Ectodermal cell (in vitro differentiated cells): Measurements from ENCODE around the gene CMTM1.

ENCODE experiments used
- H3K27ac ChIP-seq: 2 replicates; pipeline ENCODE4 v1.7.0; 2013; ENCODE audit warnings: mild to moderate bottlenecking, low read depth, low read length; ENCODE audit not compliant: insufficient read depth, poor library complexity, severe bottlenecking
- H3K27me3 ChIP-seq: 2 replicates; pipeline ENCODE4 v1.7.0; 2013; ENCODE audit warnings: mild to moderate bottlenecking, low read length; ENCODE audit not compliant: insufficient read depth, control insufficient read depth, poor library complexity, severe bottlenecking
- H3K36me3 ChIP-seq: one replicate; pipeline ENCODE4 v1.7.0; 2013; ENCODE audit warnings: low read length; ENCODE audit not compliant: control insufficient read depth, insufficient read depth
- H3K4me1 ChIP-seq: one replicate; pipeline ENCODE4 v1.7.0; 2013; ENCODE audit warnings: low read length; ENCODE audit not compliant: control insufficient read depth, insufficient read depth
- H3K4me3 ChIP-seq: 2 replicates; pipeline ENCODE4 v1.7.0; 2013; ENCODE audit warnings: low read depth, low read length, control low read depth; ENCODE audit not compliant: insufficient read depth
- H3K9me3 ChIP-seq: 2 replicates; pipeline ENCODE4 v1.7.0; 2013; ENCODE audit warnings: mild to moderate bottlenecking, low read length, moderate library complexity; ENCODE audit not compliant: control insufficient read depth
- WGBS, 2 experiments: methylation state at CpG; one replicate each; pipeline ENCODE4 v1.1.7; 2013; ENCODE audit warnings: missing lambda C conversion rate in 2 of 2; 5-methylcytosine and 5-hydroxymethylcytosine counted together

CMTM1 gene

DNA sequence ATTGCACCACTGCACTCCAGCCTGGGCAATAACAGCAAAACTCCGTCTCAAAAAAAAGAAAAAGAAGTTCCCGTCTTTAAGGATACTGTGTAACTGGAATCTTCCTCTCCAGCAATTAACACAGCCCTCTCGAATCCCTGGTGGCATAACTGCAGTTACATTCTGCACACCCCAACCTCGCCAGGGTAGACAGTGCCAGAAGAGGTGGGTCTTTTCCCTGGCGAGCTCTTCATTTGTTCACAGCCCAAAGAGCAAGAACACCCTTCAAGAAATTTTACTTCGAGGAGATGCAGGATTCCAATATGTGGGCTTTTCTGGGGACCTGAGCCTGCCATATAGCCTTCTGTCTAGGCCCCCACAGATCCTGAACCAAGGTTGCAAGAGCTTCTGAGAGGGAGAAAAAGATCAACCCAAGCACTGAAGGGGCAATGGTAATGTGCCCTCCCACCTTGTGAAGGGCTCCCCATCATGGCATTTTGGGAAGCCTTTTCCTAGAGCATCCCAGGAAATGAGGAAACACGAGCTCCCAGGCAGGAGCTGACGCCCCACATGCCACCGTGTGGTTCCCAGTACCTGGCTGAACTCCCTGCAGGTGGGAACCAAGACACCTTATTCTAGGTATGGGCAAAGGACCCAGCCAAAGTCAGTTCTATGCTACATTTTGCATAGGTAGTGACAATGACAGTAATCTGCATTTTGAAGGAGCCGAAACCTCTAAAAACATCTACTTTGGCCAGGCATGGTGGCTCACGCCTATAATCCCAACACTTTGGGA, 43.2 kb upstream of the CMTM1 start:
- no peak overlapping the region for H3K27ac ChIP-seq
- no peaks in the 10 kb centered on the region for H3K9me3 ChIP-seq
- 92% methylated on average over 11 of the region's 11 CpGs for WGBS, 2 experiments

DNA sequence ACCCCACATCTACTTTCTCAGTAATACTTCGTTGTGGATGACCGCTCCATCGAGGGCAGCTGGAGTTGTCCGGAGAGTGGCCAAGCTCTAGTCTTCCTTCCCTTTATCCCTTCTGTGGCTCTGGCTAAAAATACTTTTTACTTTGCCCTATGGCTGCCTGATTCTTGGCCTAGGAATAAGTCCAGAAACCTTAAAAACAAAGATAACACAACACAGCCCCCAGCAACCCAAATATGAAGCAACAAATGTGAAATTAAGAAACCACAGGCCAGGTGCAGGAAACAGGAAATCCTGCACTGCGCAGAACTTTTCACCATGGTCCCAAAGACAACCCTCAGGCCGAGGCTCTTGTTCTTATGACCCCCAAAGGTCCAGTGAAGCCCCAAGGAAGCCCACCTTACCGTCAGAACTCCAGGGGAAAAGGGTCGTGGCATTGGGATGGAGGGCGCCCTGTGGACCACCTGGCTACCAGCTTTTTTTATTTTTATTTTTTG, 42.3 kb upstream of the CMTM1 start:
- Histone ChIP-seq H3K4me1 (no peaks in the 10 kb centered on the region), H3K27me3 (no peaks in the 10 kb centered on the region), H3K4me3 (no peak overlapping the region), H3K36me3 (no peaks in the 10 kb centered on the region), H3K9me3 (no peaks in the 10 kb centered on the region), H3K27ac (no peak overlapping the region)
- WGBS, 2 experiments = 94 to 95% methylated on average over 9 of the region's 9 CpGs

More for the DNA sequence above, 43.2 kb upstream of the CMTM1 start:
- H3K4me3 ChIP-seq = no peak overlapping the region
- no peaks in the 10 kb centered on the region for H3K4me1 ChIP-seq
- H3K27me3 ChIP-seq = no peaks in the 10 kb centered on the region
- no peaks in the 10 kb centered on the region for H3K36me3 ChIP-seq

DNA sequence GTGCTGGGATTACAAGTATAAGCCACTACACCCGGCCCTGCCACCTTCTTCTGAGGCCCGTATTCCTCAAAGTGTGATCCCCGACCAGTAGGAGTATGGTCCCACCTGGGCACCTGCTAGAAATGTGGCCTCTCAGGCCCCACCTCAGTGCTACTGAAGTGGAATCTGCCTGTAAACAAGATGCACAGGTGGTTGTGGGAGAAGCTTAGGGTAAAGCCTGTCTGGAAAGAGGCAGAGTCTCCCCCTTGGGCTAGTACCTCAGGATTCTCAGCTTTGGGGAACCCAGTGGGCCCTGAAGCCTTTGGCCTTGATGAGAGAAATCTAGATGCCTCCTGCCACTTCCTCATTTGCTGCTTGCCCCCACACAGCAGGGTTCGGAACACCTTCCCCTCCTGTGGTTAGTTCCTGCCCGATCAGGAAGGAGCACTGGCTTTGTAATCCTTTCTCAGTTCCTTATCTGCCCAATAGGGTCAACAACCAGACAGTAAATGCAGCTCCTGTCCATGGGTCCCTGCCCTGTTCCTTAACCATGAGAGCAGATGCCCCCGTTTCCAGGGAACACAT, 41.6 kb upstream of the CMTM1 start:
- no peaks in the 10 kb centered on the region for H3K9me3 ChIP-seq
- no peak overlapping the region for H3K27ac ChIP-seq
- H3K4me1 ChIP-seq = no peaks in the 10 kb centered on the region
- no peak overlapping the region for H3K4me3 ChIP-seq
- no peaks in the 10 kb centered on the region for H3K27me3 ChIP-seq
- WGBS, 2 experiments = 89 to 90% methylated on average over 6 of the region's 6 CpGs
- no peaks in the 10 kb centered on the region for H3K36me3 ChIP-seq

DNA sequence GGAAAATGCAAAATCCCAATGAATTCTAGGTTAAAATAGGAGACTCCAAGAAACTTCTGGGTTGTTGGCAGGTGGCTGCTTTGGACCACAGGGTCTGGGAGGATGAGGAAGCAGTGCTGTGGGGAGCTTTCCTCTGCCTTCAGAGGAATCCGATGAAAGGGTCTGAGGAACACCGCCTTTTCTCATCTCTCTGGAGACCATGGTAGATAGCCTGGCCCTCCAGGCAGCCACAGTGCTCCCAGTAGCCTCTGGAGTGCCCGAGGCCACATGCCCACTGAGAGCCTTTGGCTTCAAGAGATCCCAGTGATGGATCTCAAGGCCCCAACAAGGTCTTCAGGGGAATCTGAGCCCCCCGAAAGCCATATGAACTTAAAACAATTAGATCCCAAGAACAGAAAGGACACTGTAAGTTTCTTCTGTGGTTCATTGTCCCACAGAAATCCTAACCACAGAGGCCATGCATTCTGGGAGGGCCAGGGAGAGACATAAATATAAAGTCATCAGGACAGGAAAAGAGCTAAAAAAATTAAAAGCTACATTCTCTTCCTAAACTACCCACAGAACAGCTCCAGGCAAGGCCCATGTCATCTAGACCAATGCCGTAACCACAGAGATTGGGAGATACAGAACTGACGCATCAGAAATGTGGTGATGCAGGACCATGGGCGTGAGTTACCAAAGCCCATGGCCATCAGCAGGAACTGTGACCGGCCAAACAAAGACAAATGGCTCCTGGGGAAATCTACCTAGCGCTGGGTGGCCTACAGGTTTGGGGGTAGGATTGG, 40.7 kb upstream of the CMTM1 start:
- Histone ChIP-seq H3K9me3 (no peaks in the 10 kb centered on the region), H3K4me3 (no peak overlapping the region), H3K27me3 (no peaks in the 10 kb centered on the region), H3K36me3 (no peaks in the 10 kb centered on the region), H3K4me1 (no peaks in the 10 kb centered on the region), H3K27ac (no peak overlapping the region)
- WGBS, 2 experiments = 94 to 95% methylated on average over 9 of the region's 9 CpGs

DNA sequence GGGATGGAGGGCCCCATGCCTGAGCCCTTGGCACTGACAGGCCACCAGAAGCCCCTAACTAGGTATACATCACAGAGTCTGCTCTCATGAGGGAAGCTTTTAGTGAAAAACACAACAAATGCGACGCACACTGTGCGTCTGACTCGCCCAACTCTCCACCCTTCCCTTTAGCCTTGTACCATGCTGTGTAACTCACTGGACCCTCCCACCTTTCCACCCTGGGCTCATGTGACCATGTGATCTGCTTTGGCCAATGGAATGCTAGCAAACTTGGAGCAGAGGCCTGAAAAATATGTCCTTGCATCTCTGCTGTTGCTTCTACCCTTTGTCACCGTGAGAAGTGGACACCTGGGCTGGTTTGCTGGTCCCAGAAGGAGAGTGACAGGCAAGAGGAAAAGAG, 37.9 kb upstream of the CMTM1 start:
- no peaks in the 10 kb centered on the region for H3K9me3 ChIP-seq
- H3K27ac ChIP-seq = no peak overlapping the region
- no peaks in the 10 kb centered on the region for H3K4me1 ChIP-seq
- 94 to 98% methylated on average over 5 of the region's 5 CpGs for WGBS, 2 experiments
- no peaks in the 10 kb centered on the region for H3K36me3 ChIP-seq
- no peaks in the 10 kb centered on the region for H3K27me3 ChIP-seq
- no peak overlapping the region for H3K4me3 ChIP-seq

DNA sequence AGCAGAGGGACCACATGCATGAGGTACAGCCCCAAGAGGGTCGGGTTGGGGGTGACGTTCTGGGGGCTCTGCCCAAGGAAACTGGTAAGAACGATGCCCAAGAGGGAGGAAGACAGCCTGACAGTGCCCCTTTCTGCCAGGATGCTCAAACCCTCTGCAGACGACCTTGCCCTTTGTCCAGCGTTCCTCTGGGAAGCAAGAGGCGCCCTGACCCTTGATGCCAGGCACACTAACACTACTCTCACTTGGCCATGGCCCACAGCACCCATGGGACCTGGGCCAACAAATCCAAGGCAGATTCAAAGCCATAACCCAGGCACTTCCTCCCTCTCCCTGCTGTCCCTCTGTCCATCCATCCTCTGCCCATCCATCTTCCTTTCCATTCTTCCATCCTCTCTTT, 36.8 kb upstream of the CMTM1 start:
- Histone ChIP-seq H3K36me3 (no peaks in the 10 kb centered on the region), H3K27ac (no peak overlapping the region), H3K4me1 (no peaks in the 10 kb centered on the region), H3K27me3 (no peaks in the 10 kb centered on the region), H3K9me3 (no peaks in the 10 kb centered on the region), H3K4me3 (no peak overlapping the region)
- 89 to 93% methylated on average over 6 of the region's 6 CpGs for WGBS, 2 experiments

DNA sequence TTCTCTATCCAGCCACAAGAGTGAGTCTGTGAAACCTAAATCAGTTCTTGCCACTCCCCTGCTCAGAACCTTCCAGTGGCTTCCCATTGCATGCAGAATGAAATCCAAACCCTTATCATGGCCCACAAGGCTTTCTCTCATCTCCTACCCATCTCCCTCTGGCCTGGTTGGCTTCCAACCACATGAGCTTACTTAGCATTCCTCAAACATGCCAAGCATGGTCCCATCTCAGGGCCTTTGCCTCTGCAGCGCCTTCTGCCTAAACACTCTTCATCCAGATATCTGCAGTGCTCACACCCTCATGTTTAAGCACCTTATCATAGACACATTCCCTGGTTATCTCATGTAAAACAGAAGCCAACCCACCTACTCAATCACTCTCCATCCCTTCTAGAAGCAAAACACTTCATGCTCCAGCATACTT, 31.9 kb upstream of the CMTM1 start:
- Histone ChIP-seq H3K9me3 (no peaks in the 10 kb centered on the region), H3K4me1 (no peaks in the 10 kb centered on the region), H3K27me3 (no peaks in the 10 kb centered on the region), H3K4me3 (no peak overlapping the region), H3K36me3 (no peaks in the 10 kb centered on the region), H3K27ac (no peak overlapping the region)
- WGBS, 2 experiments = 91 to 96% methylated on average over 1 of the region's 1 CpG

DNA sequence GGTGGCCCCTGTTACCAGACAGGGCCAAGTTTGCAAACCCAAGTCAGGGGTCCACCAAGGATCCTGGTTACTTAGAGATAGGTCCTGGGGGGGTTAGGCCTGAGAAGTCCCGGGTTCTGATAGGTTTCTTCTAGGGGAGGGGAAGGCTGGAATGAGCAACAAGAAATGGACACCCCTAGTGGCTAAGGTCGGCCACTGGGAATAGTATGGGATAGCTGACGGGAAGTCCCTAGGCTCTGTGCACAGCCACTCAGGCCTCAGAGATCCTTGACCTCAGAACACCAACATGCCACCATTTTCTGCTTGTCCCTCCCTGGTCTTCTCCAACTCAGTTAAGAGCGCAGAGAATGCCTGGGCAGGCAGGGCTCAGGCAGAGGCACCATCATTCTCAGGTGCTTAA, 29.7 kb upstream of the CMTM1 start:
- 83 to 84% methylated on average over 4 of the region's 4 CpGs for WGBS, 2 experiments
- Histone ChIP-seq H3K9me3 (no peaks in the 10 kb centered on the region), H3K36me3 (no peaks in the 10 kb centered on the region), H3K4me1 (no peaks in the 10 kb centered on the region), H3K27ac (no peak overlapping the region), H3K27me3 (no peaks in the 10 kb centered on the region), H3K4me3 (no peak overlapping the region)

DNA sequence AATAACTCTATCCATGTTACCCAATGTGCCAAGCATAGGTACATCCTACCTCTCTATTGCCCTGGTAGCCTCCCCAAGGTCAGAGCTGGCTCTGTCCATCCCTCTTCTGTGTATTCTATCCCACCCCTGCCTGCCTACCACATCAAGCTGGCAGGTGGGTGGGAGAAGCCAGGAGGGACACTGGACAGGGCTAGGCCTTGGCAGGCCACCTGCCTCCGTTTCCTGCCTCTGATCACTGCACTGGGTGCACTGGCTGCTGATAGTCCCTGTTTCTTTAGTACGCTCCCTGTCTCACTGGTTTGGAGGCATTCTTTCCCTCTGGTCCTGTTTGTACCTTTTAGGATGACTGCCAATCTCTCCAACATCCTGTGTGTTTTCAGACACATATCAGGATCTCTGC, 29.0 kb upstream of the CMTM1 start:
- Histone ChIP-seq H3K27me3 (no peaks in the 10 kb centered on the region), H3K36me3 (no peaks in the 10 kb centered on the region), H3K27ac (no peak overlapping the region), H3K9me3 (no peaks in the 10 kb centered on the region), H3K4me3 (no peak overlapping the region), H3K4me1 (no peaks in the 10 kb centered on the region)
- 90 to 96% methylated on average over 2 of the region's 2 CpGs for WGBS, 2 experiments

DNA sequence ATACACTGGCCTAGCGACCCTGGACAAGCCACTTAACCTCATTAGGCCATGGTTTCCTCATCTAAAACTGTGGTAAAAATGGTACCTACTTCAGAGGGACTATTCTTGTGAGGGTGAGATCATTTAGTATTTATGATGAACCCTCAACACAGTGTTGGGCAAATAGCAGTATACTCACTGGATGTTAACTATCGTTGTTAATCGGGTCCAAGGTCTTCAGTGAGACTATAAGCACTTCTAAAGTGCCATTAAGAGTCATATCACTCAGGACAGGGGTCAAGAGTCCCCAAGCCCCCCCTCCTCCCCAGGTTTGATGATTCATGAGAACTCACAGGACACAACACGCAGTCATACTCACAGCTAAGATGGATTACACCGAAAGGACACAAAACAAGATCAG, 27.3 kb upstream of the CMTM1 start:
- H3K27ac ChIP-seq = no peak overlapping the region
- H3K36me3 ChIP-seq = no peaks in the 10 kb centered on the region

More for the DNA sequence above, 27.3 kb upstream of the CMTM1 start:
- no peak overlapping the region for H3K4me3 ChIP-seq
- no peaks in the 10 kb centered on the region for H3K9me3 ChIP-seq
- H3K27me3 ChIP-seq = no peaks in the 10 kb centered on the region
- WGBS, 2 experiments = 93 to 95% methylated on average over 5 of the region's 5 CpGs
- no peaks in the 10 kb centered on the region for H3K4me1 ChIP-seq
